Activated T-cell treated with anti-CD3 and anti-CD28 coated beads for 1 hour (primary cell): Measurements from ENCODE around the gene EWSR1.

Source experiments
- DNase-seq: peaks from one replicate; pipeline ENCODE4 v3.0.0-alpha.2; 2020; ENCODE audit warnings: low read depth

Gene EWSR1

DNA sequence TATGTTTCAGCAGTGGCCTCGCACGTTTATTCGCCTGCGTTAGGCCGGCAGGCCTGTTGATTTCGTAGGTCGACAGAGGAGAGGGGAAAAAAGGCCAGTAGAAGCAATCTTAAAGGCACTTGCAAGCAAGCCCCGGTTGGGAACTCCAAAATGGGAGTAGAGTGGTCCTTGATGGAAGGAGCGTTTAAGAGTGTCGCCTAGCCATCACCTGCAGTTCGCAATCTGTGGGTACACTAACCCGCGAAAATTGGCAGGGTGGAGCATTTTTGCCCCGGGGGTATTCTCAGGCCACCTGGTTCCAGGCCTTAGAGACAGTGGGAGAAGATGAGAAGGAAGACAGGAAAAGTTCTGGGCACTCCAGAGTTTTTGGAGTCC is 1.1 kb downstream of the EWSR1 start:
- DNase-seq: no peak

DNA sequence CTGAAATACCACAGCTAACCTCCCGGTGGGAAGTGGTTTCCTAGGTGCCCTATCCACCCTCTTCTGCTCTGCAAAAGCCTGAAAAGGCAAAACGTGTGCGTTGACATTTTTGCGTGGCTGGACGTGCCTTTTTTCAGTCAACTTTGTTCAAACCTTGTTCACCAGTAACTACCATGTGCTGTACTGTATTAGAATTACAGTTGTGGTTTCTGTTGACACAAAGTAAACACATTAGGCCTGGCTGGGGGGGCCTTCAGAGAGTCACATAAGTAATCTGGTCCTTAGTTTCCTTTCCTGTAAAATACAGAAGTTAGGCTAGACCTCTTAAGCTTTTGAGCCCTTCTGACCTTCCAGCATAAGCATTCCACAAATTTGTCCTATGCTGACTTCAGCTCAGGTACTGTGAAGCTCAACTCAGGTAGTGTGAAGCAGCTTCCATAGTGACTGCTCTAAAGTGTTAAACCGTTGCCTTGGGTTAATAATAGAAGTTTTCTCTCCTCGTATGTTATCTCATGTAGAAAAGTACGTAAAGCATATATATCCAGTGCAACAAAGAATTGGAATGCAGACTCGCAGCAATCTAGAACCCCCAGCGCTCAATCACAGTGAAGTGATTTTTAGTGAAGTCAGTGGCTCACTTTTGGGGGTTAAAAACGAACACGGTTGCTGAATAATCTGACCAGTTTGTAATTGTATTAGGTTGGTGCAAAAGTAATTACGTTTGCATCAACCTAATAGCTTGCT is 1.8 kb downstream of the EWSR1 start:
- no peak for DNase-seq

DNA sequence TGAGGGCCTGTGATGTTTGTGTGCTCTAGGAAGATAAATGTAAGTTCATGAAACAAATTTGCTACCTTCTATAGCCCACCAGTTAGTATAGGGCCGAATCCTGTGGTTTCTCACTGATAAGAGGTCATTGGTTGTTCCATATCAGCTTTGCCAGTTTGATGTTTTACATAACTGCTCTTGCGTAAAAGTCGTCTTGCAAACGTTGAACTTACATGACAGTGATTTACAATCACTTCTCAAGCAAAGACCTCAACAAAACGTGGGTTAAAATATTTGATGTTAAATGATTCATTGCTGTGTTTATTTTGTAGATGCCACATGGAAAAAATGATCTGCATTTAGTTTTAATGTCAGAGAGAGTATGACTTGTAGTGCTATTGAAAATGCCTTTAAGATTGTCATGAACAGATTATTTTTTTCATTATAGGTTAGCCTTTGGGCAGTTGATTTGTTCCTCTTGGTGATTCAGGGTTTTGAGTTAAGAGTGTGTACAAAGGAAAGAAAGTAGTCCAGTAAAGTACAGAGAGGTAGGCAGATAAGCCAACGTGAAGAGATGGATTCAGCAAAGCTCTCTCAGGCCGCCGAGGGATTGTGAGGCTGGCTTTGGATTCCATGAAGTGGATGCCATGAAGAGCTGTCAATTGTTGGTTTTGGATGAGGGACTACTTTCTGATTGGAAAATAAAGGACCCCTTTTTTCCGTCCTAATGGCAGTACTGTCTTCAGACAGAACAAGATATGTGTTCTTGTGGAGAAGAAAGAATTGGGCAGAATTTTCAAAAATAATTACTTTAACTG is 2.6 kb downstream of the EWSR1 start:
- DNase-seq: no peak

DNA sequence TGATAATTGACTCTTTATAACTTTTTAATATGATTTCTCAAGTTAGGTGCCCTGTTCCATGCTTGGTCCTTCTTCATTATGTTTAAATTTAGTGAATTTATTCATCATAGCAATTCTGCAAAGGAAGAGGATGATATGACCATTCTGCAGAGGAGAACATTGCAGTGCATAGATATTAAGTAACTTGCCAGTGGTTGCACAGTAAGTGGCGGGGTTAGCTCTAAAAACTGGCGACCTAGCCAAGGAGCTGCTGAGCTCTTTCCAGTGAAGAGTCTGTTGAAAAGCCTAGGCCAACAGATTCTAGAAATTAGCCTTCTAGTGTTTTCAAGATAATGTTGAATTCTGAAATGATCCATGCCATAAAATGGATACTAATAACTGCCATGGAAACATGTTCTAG is 4.6 kb downstream of the EWSR1 start:
- no peak for DNase-seq

DNA sequence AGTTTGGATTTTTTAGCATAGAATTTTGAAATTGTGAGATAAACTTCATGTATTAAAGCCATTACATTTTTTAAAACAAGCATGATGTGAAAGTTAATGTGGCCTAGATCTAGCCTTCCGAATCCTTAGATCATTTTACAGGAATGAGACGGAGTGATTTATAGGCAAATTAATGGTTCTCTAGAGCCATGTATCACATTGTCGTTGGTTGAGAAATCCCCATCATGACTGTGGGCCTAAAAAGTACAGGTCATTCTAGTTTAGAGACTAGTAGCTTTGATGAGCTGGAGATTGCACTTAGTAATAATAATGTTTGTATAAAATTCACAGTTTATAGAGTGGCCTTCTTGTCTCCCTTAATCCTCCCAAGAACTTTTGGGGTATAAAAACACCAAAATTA is 7.1 kb downstream of the EWSR1 start:
- DNase-seq: no peak

DNA sequence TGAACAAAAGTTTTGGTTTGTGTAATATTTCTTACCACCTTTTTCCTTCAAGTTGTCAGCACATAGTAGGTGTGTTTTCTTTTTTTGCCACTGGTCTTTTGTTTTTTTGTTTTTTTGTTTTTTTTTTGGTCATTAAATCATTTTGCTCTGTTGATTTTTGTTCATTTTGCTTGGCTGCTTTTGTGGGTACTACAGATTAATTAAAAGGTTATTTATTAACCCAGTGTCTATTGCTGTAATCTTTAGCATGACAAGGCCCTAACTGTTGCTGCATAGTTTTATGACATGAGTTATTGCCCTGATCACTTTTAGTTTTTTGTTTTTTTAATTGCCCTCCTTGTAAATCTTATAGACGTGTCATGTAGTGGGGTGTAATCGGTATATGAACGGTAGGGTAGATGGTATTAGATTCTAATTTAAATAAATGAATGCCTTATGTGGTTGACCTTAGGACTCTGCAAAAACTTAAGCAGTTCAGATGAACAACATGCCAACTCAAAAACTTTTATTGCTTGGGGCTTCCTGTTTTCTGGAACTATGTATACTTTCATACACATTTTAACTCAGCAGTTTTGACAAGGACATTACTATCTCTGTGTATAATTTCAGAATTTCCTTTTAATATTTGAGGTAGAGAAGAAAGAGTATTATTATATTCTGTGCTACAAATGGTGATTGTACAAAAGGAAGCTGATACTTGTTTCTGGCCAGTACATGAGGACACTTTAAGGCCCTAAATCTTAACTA is 7.9 kb downstream of the EWSR1 start:
- no peak for DNase-seq

DNA sequence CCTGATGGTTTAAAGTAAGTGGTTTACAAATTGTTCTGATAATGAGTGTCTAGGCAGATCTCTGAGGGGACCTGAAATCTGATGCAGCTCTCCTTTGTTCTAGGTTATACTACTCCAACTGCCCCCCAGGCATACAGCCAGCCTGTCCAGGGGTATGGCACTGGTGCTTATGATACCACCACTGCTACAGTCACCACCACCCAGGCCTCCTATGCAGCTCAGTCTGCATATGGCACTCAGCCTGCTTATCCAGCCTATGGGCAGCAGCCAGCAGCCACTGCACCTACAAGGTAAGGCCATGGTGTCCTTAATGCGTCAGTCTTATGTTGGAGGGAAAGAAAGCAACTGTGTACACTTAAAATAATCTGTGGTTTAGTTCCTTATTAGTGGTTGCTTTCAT is 9.9 kb downstream of the EWSR1 start:
- no peak for DNase-seq

DNA sequence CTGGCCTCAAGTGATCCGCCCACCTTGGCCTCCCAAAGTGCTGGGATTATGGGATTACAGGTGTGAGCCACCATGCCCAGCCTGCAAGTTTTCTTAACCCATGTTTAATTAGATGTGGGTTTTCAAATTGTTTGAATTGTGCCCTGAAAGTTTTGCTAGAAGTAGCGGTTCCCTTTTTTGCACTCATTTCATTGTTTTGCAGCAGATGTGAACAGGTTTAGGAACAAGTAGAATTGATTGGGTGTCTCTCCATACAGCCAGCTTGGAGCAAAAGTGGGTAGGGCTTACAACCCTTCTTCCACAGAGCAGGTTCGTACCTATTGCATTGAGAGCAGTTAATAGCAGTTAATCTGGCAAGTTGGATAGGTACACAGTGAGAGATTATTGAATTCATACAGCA is 16.1 kb downstream of the EWSR1 start:
- DNase-seq: no peak

DNA sequence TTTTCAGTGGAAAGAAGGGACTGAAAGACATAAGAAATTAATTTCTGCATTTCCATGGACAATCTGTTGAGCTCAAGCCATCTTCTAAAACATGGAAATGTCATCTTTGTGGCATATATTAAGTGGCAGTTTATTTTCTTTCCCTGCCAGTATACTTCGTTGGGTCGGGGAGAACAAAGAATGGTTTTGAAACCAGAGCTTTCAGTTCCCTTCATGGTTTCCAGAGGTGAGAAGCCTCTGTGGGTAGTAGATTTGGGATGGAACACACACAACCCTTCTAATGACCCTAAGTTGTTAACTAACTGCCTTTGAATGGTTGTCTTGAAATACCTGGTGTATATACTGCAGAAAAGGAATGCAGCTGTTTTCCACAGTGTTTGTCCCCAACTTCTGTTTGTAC is 20.8 kb downstream of the EWSR1 start:
- no peak for DNase-seq

DNA sequence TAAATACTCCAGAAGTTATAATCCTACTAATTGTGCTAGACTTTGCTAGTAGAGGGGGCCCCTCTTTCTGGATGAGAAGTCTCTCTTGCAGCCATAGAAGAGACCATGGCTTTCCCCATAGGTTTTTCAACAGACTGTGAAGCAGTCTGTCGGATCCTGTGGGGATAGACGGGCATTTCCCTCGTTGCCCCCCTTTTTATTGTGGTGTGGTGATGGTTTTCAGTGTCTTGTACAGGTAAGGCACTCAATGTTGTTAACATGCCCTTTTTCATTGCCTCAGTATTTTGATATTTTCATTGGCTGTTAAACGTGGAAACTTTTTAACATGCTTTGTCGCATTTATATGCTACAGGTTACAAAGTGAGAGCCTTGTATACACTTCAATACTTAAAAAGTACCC is 22.0 kb downstream of the EWSR1 start:
- DNase-seq: no peak

DNA sequence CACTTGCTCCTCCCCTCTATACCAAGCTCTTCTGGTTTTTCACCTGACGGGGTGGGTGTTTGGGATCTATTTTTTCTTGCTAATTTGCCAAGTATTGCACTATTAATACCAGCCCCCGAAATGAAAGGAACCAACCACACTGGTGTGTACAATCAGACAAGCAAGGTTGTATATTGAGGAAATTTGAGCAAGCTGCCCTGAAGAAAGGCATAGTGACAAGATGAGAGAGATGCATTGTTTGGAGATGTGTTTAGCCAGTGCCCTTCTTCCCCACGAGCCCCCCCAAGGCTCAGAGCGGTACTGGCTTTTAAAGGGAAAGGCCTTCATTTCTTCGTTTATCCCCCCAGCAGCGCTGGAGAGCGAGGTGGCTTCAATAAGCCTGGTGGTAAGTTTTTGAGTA is 23.1 kb downstream of the EWSR1 start:
- no peak for DNase-seq

DNA sequence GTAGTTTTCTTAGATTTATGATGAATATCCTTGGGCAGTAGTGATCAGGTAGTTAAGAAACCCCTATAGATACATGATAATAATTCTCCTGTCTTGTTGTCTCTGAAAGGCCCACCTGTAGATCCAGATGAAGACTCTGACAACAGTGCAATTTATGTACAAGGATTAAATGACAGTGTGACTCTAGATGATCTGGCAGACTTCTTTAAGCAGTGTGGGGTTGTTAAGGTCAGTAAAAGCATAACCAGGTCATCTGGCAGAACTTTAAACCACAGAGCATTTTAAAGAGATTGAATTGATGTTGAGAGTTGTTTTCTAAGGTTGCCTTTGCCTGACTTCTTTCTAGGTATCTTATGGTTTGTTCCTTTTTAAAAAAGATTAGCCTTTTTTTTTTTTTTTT is 24.3 kb downstream of the EWSR1 start:
- no peak for DNase-seq

DNA sequence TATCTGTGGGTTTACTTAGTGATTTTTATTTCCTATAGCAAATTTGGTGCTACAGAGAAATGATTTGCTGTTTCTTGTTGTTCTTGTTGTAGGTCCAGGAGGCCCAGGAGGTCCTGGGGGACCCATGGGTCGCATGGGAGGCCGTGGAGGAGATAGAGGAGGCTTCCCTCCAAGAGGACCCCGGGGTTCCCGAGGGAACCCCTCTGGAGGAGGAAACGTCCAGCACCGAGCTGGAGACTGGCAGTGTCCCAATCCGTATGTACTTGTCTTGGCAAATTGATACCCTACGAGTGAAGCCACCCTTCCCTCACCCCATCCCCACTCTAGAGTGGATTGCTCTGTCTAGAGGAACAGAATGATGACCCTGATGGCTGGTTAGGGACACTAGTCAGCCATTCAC is 30.6 kb downstream of the EWSR1 start:
- no peak for DNase-seq

DNA sequence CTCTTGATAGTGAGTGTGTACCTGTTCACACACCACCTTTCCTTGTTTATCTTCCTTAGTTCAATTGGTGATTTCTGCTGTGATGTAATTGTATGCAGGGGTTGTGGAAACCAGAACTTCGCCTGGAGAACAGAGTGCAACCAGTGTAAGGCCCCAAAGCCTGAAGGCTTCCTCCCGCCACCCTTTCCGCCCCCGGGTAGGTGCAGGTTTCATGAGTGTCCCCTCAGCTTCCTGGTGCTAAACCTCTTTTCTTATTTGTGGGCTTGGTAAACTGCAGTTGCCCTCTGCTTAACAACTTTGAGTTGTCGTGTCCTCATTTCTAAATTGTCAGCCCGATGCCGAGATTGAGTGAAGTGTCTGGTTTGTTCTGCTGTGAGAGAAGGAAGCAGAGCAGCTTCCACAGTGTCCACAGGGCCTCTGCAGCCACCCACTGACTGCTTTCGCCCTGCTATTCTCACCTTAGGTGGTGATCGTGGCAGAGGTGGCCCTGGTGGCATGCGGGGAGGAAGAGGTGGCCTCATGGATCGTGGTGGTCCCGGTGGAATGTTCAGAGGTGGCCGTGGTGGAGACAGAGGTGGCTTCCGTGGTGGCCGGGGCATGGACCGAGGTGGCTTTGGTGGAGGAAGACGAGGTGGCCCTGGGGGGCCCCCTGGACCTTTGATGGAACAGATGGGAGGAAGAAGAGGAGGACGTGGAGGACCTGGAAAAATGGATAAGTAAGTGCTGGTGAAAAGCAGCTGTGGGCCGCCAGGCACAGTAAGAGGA is 31.2 kb downstream of the EWSR1 start:
- no peak for DNase-seq

DNA sequence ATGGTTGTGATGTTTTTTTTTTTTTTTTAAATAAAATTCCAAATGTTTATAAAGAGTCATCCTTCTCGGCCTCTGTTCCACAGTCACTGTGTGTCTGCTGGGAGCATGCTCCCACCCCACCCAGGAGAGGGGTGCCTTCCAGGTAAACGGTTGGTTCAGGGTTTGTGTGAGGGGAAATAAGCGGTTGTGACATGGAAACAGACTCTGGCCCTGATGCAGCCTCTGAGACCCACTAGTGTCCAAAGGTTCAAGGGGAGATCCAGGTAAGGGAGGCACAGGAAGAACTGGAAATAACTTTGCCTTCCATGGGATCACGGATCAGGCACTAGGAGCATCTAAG is 32.4 kb downstream of the EWSR1 start:
- DNase-seq: no peak

DNA sequence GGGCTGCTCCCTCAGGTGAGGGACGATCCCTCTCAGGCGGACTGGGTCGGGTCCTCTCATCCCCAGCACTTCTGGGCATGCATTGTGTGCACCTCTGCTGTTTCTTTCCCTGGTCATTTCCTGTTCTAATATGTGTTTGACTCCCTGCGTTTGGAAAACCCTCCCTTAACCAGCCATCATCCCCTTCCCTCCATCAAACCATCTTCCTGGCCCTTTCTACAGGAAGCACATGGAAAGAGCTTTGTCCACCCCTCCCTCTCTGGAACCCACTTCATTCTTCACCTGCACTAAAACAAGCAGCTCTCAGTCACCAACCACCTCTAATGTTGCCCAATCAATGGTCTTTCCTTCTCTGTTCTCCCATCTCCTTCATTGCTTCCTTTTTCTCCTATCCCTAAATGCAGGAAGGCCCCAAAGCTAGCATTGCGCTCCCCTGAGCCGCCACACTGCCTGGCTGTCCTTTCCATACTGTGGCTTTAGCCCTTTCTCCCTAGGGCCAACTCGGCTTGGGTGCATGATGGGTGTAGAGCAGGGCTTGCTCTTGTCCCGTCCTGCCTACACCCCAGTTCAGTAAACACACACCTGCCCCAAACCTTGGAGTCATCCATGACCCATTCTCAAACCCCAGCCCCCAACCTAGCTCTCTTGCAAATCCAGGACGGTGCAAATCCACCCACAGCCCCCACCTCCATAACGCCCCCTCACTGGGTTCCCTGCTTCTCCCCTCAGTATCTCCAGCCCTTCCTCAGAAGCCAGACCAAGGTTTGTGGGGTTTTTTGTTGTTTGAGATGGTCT is 32.9 kb downstream of the EWSR1 start:
- no peak for DNase-seq

DNA sequence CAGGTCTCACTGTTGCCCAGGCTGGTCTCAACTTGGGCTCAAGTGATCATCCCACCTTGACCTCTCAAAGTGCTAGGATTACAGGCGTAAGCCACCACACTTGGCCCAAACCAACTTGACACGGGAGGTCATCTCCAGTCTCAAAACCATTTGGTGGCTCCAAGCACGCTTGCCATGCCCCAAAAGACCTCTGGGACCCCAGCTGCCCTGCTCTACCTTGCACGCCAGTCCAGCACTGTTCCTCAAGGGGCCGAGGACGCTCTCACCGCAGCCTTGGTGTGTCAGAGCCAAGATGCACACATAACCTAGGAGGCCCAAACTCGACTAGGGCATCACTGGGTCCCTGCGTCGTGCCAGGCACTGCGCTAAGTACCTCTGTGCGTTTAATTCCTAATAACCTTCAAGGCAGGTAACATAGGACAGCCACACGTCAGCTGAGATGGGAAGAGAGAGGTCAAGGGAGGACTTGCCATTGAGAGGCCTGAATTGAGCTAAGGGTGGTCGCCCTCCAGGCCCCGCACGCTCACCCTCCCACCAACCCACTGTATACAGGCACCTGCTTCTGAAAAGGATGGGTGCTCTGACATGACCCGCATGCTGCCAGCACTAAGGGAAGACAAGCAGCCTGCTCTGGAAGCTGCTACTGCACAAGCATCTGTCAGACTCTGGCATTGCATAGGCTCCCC is 33.8 kb downstream of the EWSR1 start:
- no peak for DNase-seq

DNA sequence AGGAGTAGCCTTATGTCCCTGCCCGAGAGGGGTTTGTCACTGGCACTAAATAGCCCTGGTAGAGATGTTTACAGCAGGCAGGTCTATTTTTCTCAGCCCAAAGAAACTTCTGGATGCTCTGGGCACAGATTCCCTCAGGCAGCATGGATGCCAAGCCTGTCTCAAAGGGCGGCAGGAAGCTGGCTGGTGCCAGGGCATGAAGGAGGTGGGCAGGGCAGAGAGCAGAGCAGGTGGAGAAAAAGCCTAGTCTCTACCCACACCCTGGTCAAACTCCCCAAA is 34.3 kb downstream of the EWSR1 start:
- DNase-seq: no peak

DNA sequence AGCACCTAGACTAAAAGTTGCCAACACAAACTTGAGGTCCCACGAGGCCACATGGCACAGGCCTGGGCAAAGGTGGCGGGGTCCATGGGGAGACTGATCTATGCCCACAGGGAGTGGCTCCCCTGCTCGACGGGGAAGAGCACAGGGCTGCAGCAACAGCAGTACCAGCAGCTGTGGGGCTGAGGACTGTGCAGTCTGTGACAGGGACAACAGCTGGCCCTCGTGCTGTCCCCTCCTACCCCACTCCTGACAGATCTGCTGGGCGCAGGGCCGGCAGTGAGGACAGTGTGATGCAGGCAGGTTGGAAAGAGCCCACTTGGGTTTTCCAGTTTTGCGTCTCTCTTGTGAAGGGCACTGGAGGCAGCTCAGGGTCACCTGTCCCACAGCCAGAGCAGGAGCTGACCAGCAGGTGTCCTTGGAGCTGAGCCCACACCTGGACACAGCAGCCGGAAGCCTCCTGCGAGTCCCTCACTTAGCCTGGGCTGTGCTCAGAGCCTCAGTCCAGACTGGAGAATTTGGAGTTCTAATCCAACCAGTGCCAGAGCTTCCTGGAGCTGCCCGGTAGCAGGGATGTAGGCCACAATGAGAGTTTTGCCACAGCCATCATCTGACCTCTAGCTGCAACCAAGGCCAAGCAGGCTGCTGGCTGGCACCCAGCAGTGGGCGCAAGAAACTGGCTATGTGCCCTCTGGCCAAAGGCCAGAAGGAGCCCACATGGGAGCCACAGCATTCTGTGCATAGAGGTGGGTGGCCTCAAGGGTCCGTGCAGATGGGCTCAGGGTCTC is 34.8 kb downstream of the EWSR1 start:
- DNase-seq: no peak

DNA sequence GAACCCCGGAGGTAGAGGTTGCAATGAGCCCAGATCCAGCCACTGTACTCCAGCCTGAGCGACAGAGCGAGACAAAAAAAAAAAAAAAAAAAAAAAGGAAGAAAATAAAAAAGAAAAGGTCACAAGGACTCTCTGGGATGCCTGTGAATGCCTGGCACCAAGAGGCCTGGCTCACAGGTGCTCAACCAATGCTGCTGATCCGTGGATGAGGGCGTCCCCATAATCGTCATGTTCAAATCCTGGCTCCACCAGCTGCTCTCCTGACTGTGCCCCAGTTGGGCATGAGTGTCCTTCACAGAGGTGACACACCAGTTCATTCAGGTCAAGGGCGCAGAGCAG is 37.7 kb downstream of the EWSR1 start:
- DNase-seq: no peak
